DMS 273 treated with DMSO at 0.1 percent for 48 hours (cell line): Measurements from ENCODE around the gene PDE4D.

Experiments used
- DNase-seq: peaks from one replicate; lab custom pipeline; 2025; lab: John Stamatoyannopoulos, UW

Gene PDE4D

DNA sequence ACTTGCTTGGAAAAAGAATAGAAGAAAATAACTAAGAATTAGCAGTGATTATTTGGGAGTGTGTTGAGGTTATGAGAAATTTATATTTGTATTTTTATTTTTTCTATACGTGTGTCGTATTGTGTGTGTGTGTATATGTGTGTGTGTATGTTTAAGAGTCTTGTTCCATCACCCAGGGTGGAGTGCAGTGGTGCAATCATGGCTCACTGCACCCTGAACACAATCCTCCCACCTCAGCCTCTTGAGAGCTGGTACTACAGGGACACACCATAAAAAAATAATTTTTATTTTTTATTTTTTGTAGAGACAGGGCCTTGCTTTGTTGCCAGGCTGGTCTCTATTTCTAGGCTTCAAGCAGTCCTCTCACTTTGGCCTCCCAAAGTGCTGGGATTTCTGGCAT, 643.8 kb downstream of the PDE4D start:
- DNase-seq: no peak

GRCh38 chr5:59249160-59249559, 644.4 kb downstream of the PDE4D start:
- no peak for DNase-seq

- DNase-seq: no peak
Measured at GRCh38 chr5:59246882-59247281, 646.6 kb downstream of the PDE4D start.

GRCh38 chr5:59246145-59246869, 647.2 kb downstream of the PDE4D start:
- DNase-seq: peak; percentile 62

DNA sequence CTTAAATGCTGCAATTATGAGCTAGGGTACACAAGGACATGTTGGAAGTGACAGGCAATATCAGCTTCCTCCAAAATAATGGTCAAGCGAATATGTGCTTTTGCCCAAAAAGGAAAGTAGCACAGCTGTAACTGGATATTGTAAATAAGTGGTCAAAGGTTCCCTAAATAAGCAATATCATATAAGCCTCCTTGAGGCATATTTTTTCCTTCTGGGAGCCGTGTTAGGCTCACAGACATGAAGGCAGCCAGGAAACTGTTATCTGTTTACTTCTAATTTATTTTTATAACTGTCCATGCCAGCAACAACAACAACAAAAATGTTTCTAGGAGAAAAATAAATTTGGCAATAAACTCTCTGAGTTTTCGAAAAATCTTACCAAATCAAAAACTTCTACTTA, 648.3 kb downstream of the PDE4D start:
- no peak for DNase-seq

DNA sequence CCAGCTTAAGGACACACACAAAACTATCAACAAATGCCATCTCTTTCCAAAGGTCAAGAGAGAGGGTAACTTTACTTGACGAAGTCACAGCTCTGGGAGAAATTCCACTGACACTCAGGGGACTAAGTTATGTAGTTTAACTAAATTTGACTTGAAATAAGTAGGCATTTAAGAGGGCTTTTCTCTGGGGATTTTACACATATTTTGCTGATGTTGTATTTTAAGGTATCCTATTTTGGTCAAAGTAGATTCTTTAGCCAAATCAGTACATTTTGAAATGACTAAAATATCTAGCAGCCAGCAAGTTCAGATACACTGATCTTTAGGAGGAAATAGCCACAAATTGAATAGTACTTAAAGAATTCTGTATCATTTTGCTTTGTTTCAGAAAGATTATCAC, 652.0 kb downstream of the PDE4D start:
- DNase-seq: no peak

DNA sequence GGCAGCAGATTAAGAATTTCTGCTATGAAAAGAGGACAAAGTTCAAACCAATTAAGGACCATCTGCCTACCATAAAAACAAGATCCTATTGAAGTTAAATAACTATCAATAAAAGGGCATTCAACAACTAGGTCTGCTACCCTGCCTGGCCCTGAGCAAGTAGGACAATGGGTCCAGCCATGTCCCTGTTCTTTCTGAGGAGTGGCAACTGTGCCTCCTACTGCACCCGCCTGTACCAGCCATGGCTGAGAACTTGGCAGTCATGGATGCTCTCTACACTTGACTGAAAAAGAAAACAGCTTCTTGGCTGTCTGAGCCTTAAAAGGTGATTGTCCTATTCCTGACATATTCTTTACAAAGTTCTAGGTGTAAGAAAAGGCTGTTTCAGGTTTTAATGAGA, 652.4 kb downstream of the PDE4D start:
- DNase-seq: peak; percentile 23

GRCh38 chr5:59238126-59238902, 655.2 kb downstream of the PDE4D start:
- no peak for DNase-seq

GRCh38 chr5:59236986-59237385, 656.5 kb downstream of the PDE4D start:
- no peak for DNase-seq

- no peak for DNase-seq
Measured at GRCh38 chr5:59236448-59236847, 657.1 kb downstream of the PDE4D start.

DNA sequence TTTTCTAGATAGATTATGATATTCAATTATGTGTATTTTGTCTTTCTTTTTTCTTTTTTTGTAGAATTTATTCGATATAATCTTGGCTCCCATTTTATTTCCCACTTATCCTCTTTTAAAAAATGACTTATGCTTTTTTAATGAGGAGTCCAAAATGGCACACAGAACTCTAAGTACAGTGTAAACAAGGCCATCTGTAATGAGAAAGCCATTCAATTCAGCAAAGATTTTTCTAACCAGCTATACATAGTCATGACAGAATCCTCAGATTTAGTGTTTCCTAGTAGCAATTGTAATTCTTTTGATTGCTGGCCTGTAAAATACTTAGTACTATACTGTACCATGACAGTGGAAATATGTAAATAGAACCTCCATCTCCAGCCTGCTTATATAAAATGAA, 659.3 kb downstream of the PDE4D start:
- DNase-seq: peak; percentile 19

- no peak for DNase-seq
Measured at GRCh38 chr5:59231221-59231931, 662.1 kb downstream of the PDE4D start.

DNA sequence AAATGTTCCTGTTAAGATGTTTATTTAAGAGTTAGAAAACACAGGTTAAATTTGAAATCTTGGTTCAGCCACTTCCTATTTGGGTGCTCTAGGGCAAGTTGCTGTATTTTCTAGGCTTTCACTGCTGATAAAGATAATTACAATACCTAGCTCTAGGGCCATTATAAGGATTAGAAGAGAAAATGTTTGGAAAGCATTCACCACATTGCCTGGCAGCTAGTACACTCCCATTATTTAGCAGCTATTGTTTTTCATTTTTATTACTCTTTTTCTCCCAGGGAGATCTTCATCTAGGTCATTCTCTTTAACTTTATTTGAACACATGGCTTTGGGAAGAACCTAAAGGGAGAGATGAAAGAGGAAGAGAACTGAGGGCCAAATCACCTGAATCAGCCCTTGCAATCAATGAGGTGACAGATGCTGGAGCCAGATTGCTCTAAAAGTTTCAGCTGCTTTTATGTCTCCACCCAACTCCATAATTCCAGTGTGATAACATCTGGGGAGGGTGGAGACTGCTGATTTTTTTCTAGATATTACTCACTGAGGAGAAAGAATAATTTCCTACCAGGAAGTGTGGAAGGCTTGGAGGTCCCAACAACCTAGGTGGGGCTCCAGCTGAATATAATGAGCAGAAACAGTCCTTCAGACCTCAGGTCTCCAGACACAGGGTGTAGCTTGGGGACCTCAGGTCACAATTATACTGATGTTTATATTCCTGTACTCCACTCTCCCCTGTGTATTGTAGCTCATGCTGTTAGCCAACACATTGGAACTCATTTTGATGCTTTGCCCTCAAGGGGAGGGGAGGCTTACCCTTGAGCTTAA, 670.6 kb downstream of the PDE4D start:
- DNase-seq: peak; percentile 92

DNA sequence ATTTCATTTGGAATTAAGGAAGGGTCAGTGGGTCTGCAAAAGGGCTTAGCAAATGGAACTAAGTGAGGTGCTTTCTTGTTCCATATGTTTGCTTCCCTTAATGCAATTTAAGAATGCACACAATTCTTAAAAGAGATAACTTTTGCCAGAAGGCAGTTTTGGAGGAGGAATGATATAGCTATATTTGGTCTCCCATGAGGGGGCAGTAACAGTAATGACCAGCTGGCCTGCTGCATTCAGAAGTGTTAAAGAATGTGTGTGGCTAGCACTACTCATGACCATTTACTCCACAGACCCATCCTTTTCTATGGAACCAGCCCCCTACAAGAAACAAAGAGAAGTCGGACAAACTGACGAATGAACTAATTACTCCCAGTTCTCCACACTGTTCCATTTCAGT, 671.8 kb downstream of the PDE4D start:
- DNase-seq: no peak

- peak; percentile 14 for DNase-seq
Measured at GRCh38 chr5:59218424-59219045, 675.0 kb downstream of the PDE4D start.

- no peak for DNase-seq
Measured at GRCh38 chr5:59216841-59217240, 676.7 kb downstream of the PDE4D start.

- no peak for DNase-seq
Measured at GRCh38 chr5:59212596-59212995, 680.9 kb downstream of the PDE4D start.

DNA sequence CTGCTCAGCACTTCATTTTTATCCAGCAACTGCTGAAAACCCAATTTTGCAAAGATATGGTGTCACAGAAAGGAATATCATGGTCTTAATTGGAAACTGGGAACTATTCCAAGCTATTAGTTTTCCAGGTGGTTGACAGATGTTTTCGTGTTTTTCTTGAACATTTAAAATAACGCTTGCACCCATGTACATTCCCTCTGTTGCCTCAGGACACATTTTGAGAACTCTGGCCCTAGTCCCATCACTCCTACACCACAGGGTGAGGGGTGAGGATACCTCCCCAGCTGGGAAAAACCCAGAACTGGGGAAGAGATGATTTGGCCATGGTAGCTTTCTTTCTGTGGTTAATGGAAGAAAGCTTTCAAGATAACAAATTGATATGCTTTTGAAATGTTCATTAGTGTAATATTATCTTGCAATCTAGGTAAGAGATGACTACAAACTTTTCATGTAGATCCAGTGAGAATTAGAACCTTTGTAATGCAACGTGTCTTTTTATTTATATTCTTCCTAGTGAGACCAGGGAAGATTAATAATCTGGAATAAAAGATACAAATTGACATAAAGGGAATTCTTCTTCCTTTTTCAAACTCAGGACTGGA, 683.7 kb downstream of the PDE4D start:
- peak; percentile 82 for DNase-seq

GRCh38 chr5:59208474-59208873, 685.1 kb downstream of the PDE4D start:
- no peak for DNase-seq

DNA sequence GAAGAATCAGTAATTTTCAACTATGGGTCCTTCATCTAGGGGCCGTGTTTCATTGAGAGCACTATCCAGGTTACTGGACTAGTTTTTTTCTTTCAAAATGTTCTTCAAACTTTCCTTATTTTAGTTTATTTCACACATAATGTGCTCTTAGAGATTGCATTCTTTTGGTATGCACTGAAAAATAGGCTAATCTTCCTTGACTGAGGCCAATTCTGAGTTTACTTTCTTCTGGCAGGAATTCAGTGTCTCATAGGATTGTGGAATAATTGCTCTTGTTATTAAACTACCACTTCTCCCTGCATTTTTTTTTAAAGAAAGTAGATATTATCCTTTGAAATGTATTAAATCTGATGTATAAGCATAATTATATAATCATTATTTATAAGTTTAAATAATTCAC, 686.1 kb downstream of the PDE4D start:
- DNase-seq: no peak

DNA sequence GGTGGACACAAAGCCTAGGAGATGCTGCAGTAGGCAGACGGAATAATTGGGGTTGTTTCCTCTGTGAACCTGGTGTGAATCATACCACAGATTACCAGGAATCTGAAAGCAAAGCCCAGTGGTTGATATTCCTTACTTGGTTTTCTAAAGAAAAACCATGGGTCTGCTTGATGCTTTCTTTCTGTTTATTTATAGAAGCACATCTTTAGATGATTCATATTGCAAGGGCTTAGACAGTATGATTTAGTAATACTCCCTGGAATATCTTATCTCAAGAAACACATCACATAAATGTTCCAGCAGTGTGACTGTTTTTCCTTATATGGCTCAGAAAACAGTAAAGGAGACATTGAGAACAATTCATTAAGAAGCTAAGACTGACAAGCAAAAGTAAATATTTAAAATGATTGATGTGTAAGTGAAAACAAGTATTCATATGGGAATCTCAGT, 687.4 kb downstream of the PDE4D start:
- no peak for DNase-seq
